Cardiac septum (tissue), 1 donor: ENCODE data around the gene PHIP. TPM values are rescaled to one million over a fixed set of nuclear protein-coding genes. Genes with fewer than 3 reads are reported as not detected.
"Not testable (repeated sequence)": the region's sequence is repeated elsewhere in the genome, so short reads cannot be mapped to it uniquely, and the experiment has no call there.

Source experiments
- DNase-seq: peaks from one replicate; pipeline ENCODE4 v3.0.0-alpha.2; 2020; ENCODE audit warnings: low spot score
- intact Hi-C: fragments of 100-400 bp; cut with DNase I; formaldehyde crosslinking; loops from one replicate; pipeline ENCODE4 v1.14.0; 2022
- total RNA-seq: library from RNA; stranded (reverse); fragmentation: NEBNext Ultra II Directional; extraction: Animal tissue kit (Norgen Biotek cat#: 25700); gene quantifications from one replicate; pipeline ENCODE4 v1.2.1, GENCODE V29; 2021
- donor health status: DM: no; HTN: no; CAD: no.

PHIP gene
- total RNA-seq, 1 donor from 2014 or later: 16.8 TPM

- intact Hi-C loops: no loop called here
- DNase-seq: no peak
These were observed 129.3 kb downstream of the PHIP start for GRCh38 chr6:78948785-78949184.

- no peak for DNase-seq
- intact Hi-C loops: no loop called here
These were observed 130.1 kb downstream of the PHIP start for GRCh38 chr6:78947962-78948361.

GRCh38 chr6:78947529-78947928 lies 130.5 kb downstream of the PHIP start:
- intact Hi-C loops: no loop called here
- no peak for DNase-seq

GRCh38 chr6:78942446-78942845 lies 135.6 kb downstream of the PHIP start:
- intact Hi-C loops: no loop called here
- DNase-seq: no peak

GRCh38 chr6:78936515-78936914 lies 141.5 kb downstream of the PHIP start:
- intact Hi-C loops: no loop called here
- no peak for DNase-seq

GRCh38 chr6:78935553-78935952 lies 142.5 kb downstream of the PHIP start:
- DNase-seq: no peak

GRCh38 chr6:78925317-78925716 lies 152.7 kb downstream of the PHIP start:
- intact Hi-C loops: no loop called here
- no peak for DNase-seq

More at GRCh38 chr6:78935553-78935952, 142.5 kb downstream of the PHIP start:
- intact Hi-C loops: no loop called here

- intact Hi-C loops: not testable (repeated sequence)
These were observed 156.9 kb downstream of the PHIP start for GRCh38 chr6:78921168-78921567.

GRCh38 chr6:78917788-78918187 lies 160.3 kb downstream of the PHIP start:
- intact Hi-C loops: no loop called here

More at GRCh38 chr6:78921168-78921567, 156.9 kb downstream of the PHIP start:
- not testable (repeated sequence) for DNase-seq

GRCh38 chr6:78916411-78916810 lies 161.6 kb downstream of the PHIP start:
- intact Hi-C loops: no loop called here
- no peak for DNase-seq

More at GRCh38 chr6:78917788-78918187, 160.3 kb downstream of the PHIP start:
- no peak for DNase-seq

- no peak for DNase-seq
- intact Hi-C loops: no loop called here
These were observed 166.7 kb downstream of the PHIP start for GRCh38 chr6:78911218-78911940.

- intact Hi-C loops: no loop called here
- peak; percentile 77 for DNase-seq
These were observed 167.4 kb downstream of the PHIP start for GRCh38 chr6:78910591-78911171.

GRCh38 chr6:78910010-78910409 lies 168.0 kb downstream of the PHIP start:
- intact Hi-C loops: no loop called here
- DNase-seq: no peak

- intact Hi-C loops: no loop called here
- DNase-seq: no peak
These were observed 168.7 kb downstream of the PHIP start for GRCh38 chr6:78909391-78909790.

- intact Hi-C loops: no loop called here
- no peak for DNase-seq
These were observed 169.4 kb downstream of the PHIP start for GRCh38 chr6:78908621-78909020.

- intact Hi-C loops: no loop called here
- DNase-seq: no peak
These were observed 181.8 kb downstream of the PHIP start for GRCh38 chr6:78896227-78896626.

GRCh38 chr6:78889901-78890300 lies 188.2 kb downstream of the PHIP start:
- intact Hi-C loops, DNase-seq: not testable (repeated sequence)
